ENCODE data around the gene KCNG3.

- TF ChIP-seq CTCF (IDR thresholded peaks at IDR 0.05) (no peak), POLR2A (IDR thresholded peaks at IDR 0.05) (no peak)
Observed at GRCh38 chr2:42435628-42436027, 58.2 kb downstream of the KCNG3 start.
